NOMO-1 treated with dmso at 0.1 percent for 144 hours (cell line): Measurements from ENCODE around the gene ZCCHC7.
"Not testable (repeated sequence)": the region's sequence is repeated elsewhere in the genome, so short reads cannot be mapped to it uniquely, and the experiment has no call there.

ENCODE experiments used
- DNase-seq: peaks from one replicate; lab custom pipeline; 2025; ENCODE audit not compliant: unreplicated experiment; lab: John Stamatoyannopoulos, UW

The ZCCHC7 gene

GRCh38 chr9:37119907-37120842, at the start of gene ZCCHC7:
Gene ZCCHC7, plus strand, starts transcription at chr9:37120574.
- DNase-seq, result peak; percentile 74

- DNase-seq, result not testable (repeated sequence)
These were observed 45.6 kb upstream of the ZCCHC7 start for GRCh38 chr9:37074790-37075189.

GRCh38 chr9:37079370-37080164, 40.8 kb upstream of the ZCCHC7 start:
- DNase-seq, result peak; percentile 71

- DNase-seq, result not testable (repeated sequence)
These were observed 40.2 kb upstream of the ZCCHC7 start for GRCh38 chr9:37080165-37080628.

GRCh38 chr9:37081507-37081906, 38.9 kb upstream of the ZCCHC7 start:
- not testable (repeated sequence) for DNase-seq

- DNase-seq, result no peak
These were observed 38.1 kb upstream of the ZCCHC7 start for GRCh38 chr9:37082214-37082765.

- no peak for DNase-seq
These were observed 36.7 kb upstream of the ZCCHC7 start for GRCh38 chr9:37083654-37084053.

GRCh38 chr9:37085233-37085632, 35.1 kb upstream of the ZCCHC7 start:
- DNase-seq, result no peak

GRCh38 chr9:37092714-37093295, 27.6 kb upstream of the ZCCHC7 start:
- not testable (repeated sequence) for DNase-seq

- no peak for DNase-seq
These were observed 25.6 kb upstream of the ZCCHC7 start for GRCh38 chr9:37094751-37095150.

GRCh38 chr9:37096628-37097027, 23.7 kb upstream of the ZCCHC7 start:
- DNase-seq, result no peak

GRCh38 chr9:37097294-37097693, 23.1 kb upstream of the ZCCHC7 start:
- DNase-seq, result no peak

GRCh38 chr9:37100327-37100726, 20.0 kb upstream of the ZCCHC7 start:
- DNase-seq, result no peak

- DNase-seq, result no peak
These were observed 19.6 kb upstream of the ZCCHC7 start for GRCh38 chr9:37100741-37101140.

GRCh38 chr9:37102486-37102885, 17.9 kb upstream of the ZCCHC7 start:
- no peak for DNase-seq

- DNase-seq, result no peak
These were observed 16.0 kb upstream of the ZCCHC7 start for GRCh38 chr9:37104183-37104889.

GRCh38 chr9:37105234-37105633, 15.1 kb upstream of the ZCCHC7 start:
- no peak for DNase-seq

GRCh38 chr9:37107701-37108100, 12.7 kb upstream of the ZCCHC7 start:
- no peak for DNase-seq

- not testable (repeated sequence) for DNase-seq
These were observed 5.9 kb upstream of the ZCCHC7 start for GRCh38 chr9:37114442-37114841.

- DNase-seq, result no peak
These were observed 2.4 kb upstream of the ZCCHC7 start for GRCh38 chr9:37117956-37118355.
